HG02970 (cell line): Measurements from ENCODE around the gene TFF3.
"Not testable (repeated sequence)": the region's sequence is repeated elsewhere in the genome, so short reads cannot be mapped to it uniquely, and the experiment has no call there.

Experiments used
- ATAC-seq: cut with Tn5 transposase; IDR thresholded peaks from one replicate; pipeline ENCODE4 v1.9.1; 2021; ENCODE audit warnings: mild to moderate bottlenecking, moderate library complexity, moderate number of reproducible peaks; ENCODE audit not compliant: unreplicated experiment, low FRiP score

TFF3 gene

DNA sequence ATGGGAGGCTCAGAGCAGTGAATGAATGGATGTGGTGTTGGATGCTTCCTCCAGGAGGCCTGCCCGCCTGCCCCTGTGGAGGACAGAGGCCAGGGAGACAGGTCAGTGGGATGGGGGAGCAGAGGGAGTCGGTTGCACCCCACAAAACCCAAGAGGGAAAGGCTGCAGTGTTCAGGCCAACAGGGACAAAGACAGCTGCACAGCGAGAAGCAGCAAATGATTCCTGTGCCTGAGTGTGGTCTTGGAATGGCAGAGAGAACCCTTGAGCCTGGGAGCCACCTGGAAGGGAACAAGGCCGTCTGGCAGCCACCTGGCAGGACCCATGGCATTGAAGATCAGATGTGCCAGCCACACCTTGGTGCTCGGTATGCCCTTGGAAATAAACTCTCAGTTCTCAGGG is 8.1 kb downstream of the TFF3 start:
- ATAC-seq = no peak

DNA sequence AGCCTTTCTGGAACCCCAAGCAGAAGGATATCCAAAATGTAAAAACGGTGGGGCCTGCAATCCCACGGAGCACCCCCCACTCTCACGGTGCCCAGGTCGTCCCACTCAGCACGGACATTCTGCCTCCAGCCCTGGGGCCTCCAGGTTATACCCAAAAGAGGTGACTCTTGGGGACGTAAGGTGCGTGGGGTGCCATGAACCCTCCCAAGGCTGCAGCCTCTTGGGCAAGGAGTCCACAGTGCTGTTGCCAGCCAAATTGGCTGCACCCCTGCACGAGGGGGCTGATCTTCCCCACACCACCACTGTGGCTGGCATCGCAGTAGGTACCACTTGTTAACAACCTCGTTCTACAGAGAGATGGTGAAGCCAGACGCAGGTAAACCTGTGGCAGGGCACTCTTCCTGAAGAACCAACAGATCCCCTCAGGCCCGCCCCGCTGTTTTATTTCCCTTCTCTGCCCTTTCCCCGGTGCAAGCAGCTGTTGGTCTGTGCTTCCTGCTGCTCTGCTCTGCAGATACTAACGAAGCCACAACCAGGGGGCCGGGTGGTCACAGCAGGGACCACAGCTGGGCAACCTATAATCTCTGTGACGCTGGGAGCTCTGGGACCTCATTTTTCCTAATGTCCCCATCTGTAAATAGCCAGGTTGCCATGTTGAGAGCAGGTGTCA is 8.7 kb downstream of the TFF3 start:
- ATAC-seq = no peak

DNA sequence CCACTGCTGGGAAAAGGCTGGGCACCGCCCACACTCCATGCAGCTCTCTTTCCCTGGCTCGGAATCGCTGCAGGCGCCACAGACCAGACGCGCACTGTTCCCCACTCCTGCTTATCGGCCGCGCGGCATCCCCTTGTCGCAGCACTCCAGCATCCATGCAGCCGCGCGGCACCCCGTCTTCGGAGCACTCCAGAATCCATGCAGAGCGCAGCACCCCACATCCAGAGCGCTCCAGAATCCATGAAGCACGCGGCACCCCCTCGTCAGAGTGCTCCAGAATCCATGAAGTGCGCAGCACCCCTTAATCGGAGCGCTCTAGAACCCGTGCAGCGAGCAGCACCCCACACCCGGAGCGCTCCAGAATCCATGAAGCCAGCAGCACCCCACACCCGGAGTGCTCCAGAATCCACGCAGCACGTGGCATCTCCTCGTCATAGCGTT is 9.5 kb downstream of the TFF3 start:
- no peak for ATAC-seq

DNA sequence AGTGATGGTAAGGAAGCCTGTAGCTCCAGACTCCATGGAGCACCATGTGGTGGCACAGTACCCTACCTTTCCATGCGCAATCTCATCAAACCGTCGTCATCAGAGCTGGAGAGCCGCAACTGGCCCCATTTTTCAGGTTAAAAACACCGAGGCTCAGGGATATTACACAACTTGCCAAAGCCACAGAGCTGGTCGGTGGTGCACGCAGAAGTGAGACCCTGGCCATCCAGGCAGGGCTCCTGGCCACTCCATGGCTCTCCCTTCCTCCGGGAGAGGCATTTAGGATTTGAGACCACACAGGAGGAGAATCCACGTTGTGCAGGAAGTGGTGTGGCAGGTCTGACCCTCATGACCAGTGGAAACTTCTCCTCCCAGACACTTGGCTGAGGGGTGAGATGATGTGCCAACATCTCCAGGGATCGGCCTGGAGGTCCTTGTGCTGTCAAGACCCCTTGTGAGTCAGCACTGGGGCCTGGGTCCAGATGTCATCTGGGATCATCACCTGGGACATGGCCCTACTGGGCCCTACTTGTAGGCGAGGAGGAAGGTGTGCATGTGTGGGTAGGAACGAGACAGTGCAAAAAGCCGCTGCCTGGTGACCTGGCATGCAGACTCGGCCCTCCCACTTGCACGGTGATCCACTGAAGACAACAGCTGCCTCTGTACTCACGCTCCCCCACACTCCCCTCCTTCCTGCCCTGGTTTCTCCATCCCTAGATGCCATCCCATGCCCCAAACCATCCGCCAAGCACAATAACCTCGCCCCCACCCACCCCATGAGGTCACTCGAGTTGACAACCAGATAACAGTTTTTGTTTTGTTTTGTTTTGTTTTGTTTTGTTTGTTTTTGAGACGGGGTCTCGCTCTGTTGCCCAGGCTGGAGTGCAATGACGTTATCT is 10.4 kb downstream of the TFF3 start:
- ATAC-seq = no peak

DNA sequence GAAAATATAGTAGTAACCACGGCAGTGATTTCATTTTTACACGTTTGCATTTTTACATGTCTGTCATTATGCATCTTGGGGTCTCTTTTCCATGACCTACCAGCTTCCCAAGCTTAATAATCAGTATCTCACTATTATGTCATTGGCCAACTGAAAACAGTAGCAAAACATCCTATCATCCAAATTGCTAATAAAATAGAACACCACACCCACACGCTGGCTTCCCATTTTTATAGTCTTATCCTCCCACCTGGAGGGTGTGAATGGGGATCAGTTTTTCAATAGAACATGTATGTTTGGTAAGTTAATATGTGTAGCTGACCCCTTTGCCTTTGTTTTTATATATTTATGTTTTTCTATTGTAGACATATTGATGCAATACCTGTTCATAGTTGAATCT is 11.8 kb downstream of the TFF3 start:
- ATAC-seq = no peak

DNA sequence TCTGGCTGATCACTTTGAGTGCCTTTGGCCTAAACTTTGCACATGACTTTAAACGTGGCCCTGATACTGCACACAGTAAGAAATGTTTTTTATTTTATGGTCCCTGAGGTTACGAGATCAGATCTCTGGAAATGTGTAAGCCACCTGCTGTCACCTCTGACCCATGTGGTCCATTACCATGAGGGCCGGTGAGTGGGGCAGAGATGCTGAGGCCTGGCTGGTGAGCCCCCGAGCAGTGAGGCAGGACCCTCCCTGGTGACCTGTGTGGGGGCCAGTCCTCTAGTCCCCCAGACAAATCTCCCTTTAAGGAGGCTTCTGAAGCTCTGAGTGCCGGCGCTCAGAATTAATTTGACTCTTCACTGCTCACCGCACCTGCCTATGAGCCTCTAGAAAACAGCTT is 12.4 kb downstream of the TFF3 start:
- no peak for ATAC-seq

DNA sequence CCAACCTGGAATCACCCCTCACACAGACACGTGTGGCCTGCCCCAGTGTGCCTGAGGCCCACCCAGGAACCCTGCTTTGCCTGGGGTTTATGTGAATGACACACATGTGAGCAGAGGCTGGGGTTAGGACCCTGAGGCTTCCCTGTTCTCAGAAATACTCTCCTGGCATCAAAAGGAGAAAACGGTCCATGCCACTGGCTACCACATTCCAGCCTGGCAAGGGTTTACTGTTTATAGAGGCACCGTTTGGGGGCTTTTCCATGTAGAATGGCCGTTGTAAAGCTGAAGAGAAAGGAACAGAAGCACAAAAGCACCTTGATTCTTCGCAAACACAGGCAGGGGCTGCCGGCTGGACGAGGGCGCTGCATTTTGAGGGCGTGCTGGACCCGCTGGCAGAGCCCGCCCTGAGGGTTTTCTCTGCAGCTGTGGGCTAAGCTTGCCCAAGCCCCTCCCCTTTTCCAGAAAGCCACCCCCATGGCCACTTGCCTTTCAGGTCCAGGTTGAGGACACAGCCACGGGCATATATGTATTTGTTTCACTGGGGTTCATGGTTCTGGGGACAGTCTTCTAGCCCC is 13.0 kb downstream of the TFF3 start:
- ATAC-seq = no peak

DNA sequence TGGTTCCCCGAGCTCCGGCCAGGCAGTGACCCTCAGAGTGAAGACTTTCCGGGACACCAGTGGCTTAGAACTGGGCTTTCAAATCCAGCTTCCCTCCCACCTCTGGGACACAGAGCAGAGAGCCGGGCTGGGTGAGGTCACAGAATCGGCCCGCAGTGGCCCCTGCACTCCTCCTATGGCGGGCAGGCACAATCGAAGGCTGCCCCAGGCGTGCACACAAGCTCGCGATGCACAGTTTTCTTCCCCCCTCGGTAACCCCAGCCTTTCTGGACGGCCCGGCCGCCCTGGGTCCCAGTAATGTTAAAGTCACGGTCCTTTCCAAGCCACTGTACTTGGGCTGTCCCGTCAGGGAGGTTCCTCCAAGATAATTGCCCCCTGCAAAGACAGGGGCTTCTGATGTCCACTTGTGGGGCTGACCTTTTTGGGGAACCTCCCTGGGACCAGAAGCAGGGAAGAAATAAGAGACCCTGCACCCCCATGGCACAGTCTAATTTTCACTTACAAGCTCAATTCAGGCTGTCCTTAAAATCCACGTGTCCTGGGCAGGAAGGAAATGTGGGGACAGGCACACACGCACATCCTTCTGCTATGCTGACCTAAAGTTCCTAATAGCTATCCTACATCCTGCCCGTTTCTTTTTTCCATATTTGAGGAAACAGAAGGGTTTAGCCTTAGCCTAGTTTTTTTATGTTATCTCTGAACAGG is 13.7 kb downstream of the TFF3 start:
- ATAC-seq = no peak

DNA sequence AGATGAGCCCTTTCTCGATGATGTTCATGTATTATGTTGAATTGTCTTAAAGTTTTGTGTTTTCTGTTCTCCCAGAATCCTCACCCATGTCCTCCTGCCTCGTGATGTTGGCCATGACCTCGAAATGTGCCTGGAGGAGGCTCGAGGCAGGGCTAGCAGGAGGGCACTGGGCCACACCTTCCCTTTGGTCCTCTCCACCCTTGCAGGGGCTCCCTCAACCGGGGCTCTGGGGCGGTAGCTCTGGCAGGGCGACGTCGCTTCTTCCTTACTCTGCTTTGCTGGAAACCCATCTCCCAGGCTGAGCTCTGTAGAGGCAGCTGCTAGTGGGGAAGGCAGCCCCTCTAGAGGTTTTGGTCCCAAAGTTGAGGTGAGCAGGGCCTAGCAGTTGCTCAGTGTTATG is 14.3 kb downstream of the TFF3 start:
- no peak for ATAC-seq

DNA sequence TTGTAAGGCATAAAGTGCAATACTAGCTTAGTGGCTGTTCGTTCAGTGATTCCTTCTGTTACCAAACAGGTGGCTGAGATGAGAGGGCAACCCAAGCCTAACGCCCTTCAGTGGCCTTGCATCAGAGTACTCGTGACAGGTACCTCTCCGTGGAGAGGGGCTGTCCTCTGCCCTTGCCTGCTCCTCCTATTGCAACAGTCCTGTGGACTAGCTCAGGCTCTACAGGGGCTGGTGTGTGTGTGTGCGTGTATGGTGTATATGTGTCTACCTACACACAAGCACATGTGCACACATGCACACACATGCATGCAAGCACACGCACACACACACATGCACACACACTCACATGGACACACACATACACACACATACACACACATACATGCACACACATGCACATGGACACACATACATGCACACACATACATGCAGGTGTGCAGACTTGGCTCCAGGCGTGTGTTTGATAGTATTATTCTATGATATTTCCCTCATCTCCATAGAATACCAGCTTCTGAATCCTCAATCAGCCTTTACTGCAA is 15.1 kb downstream of the TFF3 start:
- no peak for ATAC-seq

DNA sequence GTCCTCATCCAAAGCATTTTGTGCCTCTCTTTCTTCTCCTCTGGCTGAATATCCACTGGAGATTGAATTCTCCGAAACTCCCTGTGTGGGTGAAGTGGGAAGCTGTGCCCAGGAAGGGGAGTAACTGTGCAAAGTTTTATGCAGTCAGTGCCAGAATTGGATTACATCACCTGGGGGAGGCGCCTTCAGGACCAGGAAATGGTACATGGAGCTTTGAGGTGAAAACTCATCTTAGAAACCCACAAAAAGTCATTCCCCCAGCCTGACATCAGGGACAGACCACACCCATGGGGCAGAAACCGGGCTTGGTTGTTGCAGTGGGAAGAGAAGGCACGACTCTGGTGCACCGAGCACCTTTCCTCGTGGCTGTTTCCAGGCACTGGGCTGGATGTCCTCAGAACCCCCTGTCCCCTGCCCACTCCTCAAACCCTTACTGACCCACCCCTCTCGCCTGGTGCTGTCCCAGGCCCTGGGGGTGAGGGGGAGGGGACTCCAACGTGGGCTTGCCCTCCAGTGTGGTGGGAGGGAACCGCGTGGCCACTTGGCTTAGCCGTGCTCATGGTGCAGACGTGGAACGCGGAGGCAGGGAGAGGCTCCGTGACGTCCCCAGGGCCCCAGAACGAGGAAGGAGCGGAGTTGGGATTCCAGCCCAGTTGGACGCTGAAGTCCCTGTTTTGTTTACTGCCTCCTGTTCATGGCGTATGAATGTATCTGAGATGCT is 15.7 kb downstream of the TFF3 start:
- no peak for ATAC-seq

DNA sequence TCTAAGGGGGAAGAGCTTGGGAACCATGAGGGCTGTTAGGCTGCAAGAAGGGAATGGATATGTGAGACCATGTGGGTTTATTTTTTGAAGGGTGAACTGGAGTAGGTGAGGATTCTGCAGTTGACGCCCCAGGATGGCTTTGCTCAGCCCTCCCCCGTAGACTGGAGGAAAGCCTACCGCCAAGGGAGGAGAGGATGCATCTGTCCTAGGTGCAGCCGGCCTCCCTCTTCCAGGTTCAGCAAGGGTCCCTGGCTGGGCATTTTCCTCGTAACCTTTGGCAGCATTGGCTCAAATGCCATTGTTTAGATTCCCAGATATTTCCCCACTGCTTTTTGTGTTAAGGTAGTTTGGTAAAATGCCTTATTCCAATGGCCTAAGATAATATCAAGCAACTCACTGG is 16.6 kb downstream of the TFF3 start:
- no peak for ATAC-seq

DNA sequence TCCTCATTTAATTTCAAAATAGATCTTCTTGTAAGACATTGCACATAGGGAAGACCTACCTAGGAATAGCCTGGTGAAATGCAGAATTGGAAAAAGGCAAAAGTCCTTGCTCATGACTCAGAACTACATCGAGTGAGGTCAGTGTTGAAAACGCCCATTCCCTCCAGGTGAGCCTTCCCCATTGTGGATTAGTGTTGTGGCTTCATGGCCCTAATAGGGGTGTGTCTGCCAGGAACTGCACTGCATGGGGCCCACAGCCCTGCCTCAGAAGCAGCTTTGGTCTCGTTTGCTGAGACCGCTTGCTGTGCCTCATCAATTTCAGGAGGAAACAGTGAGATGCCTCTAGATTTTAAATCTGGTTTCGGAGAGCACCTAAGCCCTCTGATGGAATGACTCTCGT is 17.0 kb downstream of the TFF3 start:
- ATAC-seq = no peak

DNA sequence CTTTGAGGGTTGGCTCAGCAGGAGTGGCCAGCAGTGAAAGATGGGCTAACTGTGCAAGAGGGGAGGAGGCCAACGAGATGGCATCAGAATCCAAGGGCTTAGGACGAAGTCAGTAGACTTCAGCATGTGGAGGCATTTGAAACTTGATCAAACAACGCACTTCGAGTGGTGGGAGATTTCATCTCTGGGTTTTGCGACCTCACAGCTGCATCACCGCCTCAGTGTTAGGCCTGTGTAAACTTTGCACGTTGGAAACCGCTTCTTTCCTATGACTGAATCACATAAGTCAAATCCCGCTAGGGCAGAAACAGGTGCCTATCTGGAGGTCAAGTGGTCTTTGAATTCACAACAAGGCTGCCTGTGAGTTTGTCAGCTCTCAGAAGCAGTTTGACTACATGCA is 17.8 kb downstream of the TFF3 start:
- ATAC-seq = no peak

DNA sequence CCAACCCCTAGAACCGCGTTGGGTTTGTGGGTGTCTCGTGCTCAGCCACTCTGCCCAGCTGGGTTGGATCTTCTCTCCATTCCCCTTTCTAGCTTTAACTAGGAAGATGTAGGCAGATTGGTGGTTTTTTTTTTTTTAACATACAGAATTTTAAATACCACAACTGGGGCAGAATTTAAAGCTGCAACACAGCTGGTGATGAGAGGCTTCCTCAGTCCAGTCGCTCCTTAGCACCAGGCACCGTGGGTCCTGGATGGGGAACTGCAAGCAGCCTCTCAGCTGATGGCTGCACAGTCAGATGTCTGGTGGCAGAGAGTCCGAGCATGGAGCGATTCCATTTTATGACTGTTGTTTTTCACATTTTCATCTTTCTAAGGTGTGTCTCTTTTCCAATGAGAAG is 18.7 kb downstream of the TFF3 start:
- no peak for ATAC-seq

DNA sequence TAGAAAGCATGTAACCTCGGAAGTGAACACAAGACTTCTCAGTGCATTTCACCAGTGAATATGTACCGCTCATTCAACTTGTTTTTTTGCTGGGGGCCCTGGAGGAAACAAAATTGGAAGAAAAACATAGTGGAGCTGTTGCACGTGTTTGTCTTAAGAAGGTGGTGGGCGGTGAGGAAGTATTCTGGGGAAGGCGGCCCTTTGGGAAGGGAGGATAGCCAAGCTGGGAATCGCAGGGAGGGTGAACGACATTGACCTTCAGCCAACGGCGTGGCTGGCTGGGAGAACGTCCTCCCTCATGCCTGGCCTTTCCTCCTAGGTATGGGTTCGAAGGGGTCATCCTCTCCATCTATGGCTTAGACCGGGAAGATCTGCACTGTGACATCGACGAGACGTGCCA is 19.4 kb downstream of the TFF3 start:
- no peak for ATAC-seq

DNA sequence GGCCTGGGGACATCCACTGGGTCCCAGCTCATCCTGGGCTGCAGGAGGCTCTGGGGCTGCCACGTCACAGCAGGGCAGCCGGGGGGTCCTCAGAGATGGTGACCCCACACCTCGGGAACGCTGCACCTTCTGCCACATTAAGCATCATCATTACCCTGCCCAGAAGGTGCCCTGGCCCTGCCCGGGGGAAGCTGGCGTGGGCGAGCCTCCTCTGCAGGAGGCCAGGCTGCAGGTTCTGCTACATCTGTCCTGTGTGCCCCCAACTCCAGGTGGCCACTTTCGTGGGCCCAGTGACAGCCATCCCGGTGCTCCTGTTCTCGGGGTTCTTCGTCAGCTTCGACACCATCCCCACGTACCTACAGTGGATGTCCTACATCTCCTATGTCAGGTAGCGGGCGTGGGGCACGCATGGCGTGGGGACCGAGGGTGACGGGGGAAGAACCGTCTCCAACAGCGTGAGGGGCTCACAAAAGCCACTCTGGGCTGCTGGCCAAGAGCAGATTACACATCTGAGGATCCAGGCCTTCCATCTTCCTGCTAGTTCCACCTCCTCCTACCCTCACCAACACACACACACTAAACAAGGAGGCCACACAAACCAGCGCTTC is 20.8 kb downstream of the TFF3 start:
- ATAC-seq = no peak

DNA sequence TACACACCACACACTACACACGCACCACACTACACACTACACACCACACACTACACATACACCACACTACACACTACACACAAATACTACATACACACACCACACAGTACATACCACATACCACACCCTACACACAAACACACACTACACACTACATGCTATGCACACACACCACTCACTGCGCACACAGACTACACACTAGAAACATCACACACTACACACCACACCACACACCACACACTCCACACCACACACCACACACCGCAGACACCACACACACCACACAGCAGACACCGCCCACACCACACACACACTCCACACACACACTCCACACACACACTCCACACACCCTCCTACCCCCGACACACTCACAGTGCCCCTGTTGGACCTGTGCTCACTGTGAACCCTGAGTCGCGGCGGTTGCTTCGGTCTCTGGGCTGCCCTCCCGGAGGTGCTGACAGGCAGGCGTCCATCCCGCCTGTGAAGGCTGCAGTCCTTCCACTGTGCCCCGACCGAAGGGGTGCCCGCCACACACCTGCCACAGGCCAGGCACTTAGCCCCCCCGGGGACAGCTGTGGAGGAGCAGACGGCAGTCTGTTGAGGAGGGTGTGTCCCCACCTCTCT is 21.4 kb downstream of the TFF3 start:
- no peak for ATAC-seq

DNA sequence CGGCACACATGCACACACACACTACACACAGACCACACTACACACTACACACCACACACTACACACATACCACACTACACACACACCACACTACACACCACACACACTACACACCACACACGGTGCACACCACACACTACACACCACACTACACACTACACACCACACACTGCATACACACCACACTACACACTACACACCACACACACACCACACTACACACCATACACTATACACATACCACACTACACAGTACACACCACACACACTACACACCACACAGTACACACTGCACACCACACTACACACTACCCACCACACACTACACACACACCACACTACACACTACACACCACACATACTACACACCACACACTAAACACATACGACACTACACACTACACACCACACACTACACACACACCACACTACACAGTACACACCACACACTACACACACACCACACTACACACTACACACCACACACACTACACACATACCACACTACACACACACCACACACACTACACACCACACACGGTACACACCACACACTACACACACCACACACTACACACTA is 22.6 kb downstream of the TFF3 start:
- not testable (repeated sequence) for ATAC-seq
